HG03039 (cell line): ENCODE data around the gene MAP4K4.
"Not testable (repeated sequence)": the region's sequence is repeated elsewhere in the genome, so short reads cannot be mapped to it uniquely, and the experiment has no call there.

Experiments used
- ATAC-seq: cut with Tn5 transposase; IDR thresholded peaks from one replicate; pipeline ENCODE4 v1.9.1; 2021; ENCODE audit warnings: mild to moderate bottlenecking, moderate library complexity; ENCODE audit not compliant: unreplicated experiment

MAP4K4 gene

DNA sequence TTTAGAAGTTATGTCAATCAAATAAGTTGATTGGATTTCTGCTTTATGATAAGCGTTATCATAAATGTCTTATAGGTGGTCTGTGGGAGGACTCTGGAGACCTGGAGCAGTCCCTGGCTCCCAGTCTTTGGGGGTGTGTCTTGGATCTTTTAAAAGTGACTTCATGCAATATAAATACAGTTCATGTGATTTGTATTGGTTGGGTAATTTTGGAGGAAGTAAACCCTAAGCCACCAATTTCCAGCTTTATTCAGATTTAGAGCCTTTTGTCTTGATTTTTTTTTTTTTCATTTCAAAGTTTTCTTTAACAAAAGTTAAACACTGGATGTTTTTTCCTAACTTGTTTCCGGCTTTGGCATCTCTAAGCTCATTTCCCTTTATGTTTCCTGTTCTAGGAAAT, 68.8 kb downstream of the MAP4K4 start:
- no peak for ATAC-seq

- ATAC-seq: no peak
Measured at GRCh38 chr2:101766871-101767739, 69.6 kb downstream of the MAP4K4 start.

GRCh38 chr2:101768556-101769220, 71.2 kb downstream of the MAP4K4 start:
- no peak for ATAC-seq

DNA sequence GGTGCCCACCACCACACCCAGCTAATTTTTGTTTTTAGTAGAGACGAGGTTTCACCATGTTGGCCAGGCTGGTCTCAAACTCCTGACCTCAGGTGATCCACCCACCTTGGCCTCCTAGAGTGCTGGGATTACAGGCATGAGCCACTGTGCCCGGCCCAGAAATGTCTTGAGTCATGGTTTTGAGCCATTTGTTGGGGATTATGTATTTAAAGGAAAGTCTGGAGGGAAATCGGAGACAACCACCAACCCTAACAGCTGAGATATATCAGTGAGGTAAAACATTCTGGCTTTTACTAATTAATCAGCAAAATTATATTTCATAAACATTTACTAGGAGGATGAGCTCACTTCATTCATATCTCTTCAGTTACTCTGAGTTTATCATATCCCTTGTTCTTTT, 72.2 kb downstream of the MAP4K4 start:
- ATAC-seq: not testable (repeated sequence)

DNA sequence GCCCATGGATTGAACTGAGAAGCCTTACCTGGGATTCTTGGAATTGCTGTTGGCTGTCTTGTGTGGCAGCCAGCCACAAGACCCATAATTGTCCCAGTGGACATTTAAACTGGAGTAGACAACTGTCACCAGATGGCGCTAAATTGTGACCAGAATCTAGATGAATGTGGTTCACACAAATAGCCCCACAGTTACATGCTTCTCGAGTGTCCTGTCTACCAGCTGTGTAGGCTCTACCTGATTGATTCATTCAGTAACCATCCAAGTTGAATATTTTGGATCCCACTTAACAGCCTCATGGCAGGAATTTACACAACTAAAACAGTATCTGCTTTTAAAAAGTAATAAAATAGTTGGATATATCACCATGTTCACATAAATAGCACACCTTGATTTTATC, 73.2 kb downstream of the MAP4K4 start:
- ATAC-seq: no peak

DNA sequence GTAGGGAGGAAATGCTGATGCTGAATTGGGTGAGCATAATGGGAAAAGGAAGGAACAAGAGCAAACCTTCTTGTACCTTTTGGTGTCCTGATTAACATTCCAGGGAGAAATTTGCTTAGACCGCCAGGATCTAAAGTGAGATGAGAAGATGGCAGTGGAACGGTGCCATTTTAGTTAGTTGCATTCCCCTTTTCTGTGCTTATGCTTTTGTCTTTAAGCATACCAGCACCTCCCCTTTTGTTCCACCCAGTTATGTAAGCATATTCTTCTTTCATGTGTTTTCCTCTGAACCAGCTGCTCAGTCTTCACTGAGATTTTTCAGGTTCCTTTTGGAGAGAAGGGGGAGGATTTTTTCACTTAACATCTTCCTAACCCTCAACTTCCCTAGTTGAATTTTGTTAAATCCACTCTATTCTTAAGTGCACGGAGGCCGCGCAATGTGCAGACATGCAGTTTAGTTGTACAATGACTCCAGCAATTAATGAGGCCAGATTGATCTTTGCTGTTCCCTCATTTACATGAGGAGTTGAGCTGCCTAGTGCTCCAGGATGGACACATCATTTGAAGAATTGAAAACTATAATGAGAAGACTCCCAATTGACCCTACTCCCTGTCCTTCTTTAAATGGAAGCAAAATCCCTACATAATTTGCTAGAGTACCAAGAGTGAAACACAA, 73.9 kb downstream of the MAP4K4 start:
- ATAC-seq: no peak

- ATAC-seq: no peak
Measured at GRCh38 chr2:101771910-101772321, 74.4 kb downstream of the MAP4K4 start.

GRCh38 chr2:101773137-101773536, 75.6 kb downstream of the MAP4K4 start:
- ATAC-seq: no peak

GRCh38 chr2:101773961-101774360, 76.5 kb downstream of the MAP4K4 start:
- ATAC-seq: not testable (repeated sequence)

DNA sequence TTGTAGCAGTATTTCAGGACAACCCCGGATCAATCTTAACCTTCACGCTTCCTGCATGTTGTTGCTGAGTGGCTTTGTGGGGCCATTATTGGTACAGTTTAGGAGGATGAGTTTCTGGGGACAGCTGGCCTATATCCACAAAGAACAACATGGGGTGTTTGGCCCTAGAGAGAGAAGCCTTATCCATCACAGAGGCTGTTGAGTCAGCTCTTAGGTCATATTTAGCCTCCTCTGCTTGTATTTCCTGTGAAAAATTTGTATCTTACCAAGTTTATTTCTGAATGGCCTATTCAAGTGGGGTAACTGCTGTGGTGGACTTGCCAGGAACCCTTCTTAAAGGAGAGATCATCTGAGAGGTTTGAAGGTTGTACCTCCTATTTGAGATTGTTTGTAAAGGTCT, 77.6 kb downstream of the MAP4K4 start:
- no peak for ATAC-seq

- no peak for ATAC-seq
Measured at GRCh38 chr2:101775636-101776035, 78.1 kb downstream of the MAP4K4 start.

DNA sequence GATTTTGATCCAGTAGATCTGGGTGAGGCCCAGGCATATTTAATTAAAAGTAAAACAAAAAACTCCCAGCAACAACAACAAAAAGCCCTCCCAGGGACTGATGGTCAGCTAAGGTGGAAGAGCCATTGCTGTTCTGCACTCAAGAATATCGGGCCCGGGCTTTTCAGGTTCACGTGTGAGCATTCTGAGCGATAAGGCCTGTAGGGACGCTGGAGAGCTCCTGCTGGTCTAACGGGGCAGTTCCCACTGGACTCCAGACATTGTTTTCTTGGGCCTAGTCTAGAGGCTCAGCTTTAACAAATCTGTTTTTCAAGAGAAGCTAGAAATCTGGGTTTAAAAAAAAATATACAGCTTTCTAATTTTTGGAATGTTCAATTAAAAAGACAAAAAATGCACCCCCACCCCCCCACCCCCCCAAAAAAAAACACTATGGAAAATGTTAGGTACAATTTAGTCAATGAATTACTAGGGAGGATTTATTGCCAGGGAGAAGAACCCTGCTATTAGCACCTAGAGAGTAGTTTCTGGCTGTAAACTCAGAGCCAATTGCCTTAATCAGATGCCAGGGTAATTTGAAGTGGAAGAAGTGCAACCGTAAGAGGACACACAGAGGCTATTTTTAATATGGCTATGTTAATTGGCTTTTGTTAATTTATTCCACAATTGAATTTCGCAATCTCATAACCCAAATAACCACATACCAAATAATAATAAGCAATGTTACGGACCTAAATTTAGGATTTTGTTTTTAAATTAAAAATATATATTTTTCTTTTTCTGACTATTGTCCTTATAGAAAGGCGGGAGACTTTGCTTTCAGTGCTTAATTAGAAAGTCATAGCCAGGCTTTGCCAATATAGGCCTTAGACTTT, 78.9 kb downstream of the MAP4K4 start:
- no peak for ATAC-seq

DNA sequence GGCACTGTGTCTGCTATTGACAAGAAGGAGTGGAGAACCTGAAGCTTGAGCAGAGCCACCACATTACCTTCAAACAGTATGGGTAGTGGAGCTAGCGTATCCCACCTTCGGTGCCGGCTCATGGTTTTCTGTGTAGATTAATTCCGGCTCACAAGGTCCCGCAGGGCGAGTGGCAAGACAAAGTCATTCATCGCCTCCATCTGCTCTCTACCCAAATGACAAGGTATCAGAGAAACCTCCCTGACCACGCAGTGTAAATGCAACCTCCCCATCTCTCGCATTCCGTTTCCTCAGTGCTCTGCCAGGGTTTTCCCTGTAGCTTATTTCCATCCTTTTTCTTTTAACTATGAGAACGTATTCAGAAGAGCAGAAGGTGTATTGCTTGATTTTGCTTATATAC, 79.8 kb downstream of the MAP4K4 start:
- ATAC-seq: no peak

DNA sequence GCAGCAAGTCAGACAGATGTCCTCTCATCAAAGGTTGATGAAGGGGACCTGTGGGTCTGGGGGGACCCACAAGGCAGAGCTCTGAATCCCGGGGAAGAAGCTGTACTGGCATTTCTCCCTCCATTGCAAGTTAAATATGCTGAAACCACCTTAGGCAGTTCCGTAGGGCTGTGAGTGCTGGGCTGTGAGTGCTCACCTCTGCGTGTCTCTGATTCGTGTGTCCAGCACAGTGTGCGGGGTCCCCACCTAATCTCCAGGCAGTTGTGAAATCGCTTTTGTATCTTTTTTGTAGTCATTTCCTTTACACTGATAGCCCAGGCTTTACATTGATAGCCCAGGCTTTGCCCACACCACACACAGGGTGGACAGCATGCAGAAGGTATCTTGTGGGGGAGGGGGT, 80.6 kb downstream of the MAP4K4 start:
- ATAC-seq: no peak

DNA sequence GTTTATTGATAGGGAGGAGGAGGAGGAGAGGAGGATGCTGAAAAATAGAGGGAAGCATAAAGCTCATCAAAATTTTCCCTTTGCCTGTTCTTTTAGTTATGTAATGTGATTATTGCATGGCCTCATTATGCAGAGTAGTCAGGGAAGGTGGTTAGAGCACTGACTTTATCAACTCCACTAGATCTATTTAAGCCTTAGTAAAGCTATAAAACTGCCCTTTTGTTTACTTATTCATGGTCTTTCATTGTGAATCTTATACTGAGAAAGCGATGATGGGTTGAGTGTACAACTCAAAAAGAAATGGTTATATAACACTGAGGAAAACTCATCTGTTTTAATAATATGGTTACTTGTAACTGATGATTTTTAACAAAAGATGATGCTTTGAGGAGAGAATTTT, 81.7 kb downstream of the MAP4K4 start:
- ATAC-seq: no peak

- no peak for ATAC-seq
Measured at GRCh38 chr2:101779656-101780055, 82.1 kb downstream of the MAP4K4 start.

DNA sequence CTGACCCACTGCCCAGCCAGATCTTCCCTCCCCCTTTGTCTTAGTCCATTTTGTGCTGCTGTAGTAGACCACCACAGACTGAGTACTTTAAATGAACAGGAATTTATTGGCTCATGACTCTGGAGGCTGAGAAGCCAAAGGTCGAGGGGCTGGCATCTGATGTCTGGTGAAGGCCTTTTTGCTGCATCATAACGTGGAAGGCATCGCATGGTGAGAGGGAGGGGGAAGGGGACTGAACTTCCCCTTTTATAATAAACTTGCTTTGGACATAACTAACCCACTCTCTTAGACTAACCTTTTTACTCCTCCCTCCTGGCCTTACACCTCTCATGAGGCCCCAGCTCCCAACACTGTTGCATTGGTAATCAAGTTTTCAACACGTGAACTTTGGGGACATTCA, 83.8 kb downstream of the MAP4K4 start:
- no peak for ATAC-seq

DNA sequence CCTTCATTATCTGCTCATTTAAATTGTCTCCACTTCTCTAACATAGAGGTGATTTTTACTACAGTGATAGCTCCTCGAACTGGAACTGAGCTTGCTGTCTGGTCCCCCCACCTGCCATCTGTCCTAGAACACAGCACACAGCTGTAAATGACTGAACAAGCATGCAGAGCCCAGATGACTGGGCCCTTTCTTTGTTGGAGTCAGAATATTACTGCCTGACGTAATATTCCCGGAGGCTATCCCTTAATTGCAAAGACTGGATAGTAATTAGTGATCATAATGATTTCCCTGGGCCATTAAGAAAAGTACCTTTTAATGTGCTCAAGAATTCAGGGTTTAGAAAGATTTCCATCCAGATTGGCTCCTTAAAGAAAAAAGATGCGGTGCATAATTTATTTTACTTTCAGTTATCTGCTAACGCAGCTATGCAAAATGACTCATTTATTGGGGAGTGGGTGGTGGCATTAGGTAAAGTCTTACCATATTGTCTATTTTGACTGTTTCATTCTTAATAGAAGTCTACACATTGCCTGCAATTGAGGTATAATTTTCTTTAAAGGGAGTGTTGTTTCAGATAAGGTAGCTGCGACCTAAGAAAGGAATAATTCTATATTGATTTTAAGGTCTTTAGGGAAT, 84.4 kb downstream of the MAP4K4 start:
- peak; percentile 40 for ATAC-seq

DNA sequence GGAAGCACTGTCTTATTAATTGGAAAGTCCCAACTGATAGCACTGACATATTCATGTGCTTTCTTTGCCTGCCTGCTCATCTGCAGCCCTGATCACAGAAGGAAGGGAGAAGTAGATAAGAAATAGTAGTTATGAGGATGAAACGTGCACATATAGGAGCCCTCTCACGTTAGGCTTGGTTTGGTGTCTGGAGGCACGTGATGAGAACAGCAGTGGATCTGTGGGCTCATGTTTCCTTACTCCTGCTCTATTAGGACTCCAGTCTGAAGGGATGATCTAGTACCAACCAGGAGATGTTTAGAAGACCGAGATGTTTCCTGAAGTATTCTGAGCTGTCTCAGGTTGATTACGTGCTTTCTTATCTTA, 84.9 kb downstream of the MAP4K4 start:
- ATAC-seq: no peak

GRCh38 chr2:101787097-101787496, 89.6 kb downstream of the MAP4K4 start:
- no peak for ATAC-seq
